HL-60 (cell line): ENCODE results near the gene GUCD1.

Experiments used
- GABPA ChIP-seq: IDR thresholded peaks from 2 replicates; pipeline ENCODE4 v1.6.1; 2012; ENCODE audit warnings: low read depth
- POLR2AphosphoS5 ChIP-seq: IDR thresholded peaks from 2 replicates; pipeline ENCODE4 v1.6.1; 2012; ENCODE audit warnings: low read depth
- SPI1 ChIP-seq: IDR thresholded peaks from 2 replicates; pipeline ENCODE4 v1.6.1; 2012; ENCODE audit warnings: low read depth, mild to moderate bottlenecking, borderline replicate concordance
- TF ChIP-seq, protein P1 (sequence below): IDR thresholded peaks from one replicate; pipeline ENCODE4 v1.5.1; 2011; ENCODE audit warnings: low read length, control low read depth, inconsistent platforms; ENCODE audit not compliant: insufficient read depth
- TF ChIP-seq, protein P2 (sequence below): IDR thresholded peaks from 2 replicates; pipeline ENCODE4 v1.6.1; 2012; ENCODE audit warnings: low read depth; ENCODE audit not compliant: insufficient replicate concordance

DNA sequence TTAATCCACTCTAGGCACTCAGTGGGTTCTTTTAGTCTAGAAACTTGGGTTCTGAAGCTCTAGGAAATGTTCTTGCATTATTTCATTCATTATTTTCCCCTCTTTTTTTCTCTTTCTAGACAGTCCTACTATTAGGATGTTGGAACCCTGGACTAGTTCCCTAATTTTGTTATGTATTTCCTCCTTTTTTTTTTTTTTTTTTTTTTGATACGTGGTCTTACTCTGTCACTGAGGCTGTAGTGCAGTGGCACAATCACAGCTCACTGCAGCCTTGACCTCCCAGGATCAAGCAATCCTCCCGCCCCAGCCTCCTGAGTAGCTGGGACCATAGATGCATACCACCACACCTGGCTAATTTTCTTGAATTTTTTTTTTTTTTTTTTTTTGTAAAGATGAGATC, 50.4 kb downstream of the GUCD1 start:
- TF ChIP-seq, protein P1, sequence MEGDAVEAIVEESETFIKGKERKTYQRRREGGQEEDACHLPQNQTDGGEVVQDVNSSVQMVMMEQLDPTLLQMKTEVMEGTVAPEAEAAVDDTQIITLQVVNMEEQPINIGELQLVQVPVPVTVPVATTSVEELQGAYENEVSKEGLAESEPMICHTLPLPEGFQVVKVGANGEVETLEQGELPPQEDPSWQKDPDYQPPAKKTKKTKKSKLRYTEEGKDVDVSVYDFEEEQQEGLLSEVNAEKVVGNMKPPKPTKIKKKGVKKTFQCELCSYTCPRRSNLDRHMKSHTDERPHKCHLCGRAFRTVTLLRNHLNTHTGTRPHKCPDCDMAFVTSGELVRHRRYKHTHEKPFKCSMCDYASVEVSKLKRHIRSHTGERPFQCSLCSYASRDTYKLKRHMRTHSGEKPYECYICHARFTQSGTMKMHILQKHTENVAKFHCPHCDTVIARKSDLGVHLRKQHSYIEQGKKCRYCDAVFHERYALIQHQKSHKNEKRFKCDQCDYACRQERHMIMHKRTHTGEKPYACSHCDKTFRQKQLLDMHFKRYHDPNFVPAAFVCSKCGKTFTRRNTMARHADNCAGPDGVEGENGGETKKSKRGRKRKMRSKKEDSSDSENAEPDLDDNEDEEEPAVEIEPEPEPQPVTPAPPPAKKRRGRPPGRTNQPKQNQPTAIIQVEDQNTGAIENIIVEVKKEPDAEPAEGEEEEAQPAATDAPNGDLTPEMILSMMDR = no peak
- TF ChIP-seq POLR2AphosphoS5 (no peak), SPI1 (no peak), GABPA (no peak)
- TF ChIP-seq, protein P2, sequence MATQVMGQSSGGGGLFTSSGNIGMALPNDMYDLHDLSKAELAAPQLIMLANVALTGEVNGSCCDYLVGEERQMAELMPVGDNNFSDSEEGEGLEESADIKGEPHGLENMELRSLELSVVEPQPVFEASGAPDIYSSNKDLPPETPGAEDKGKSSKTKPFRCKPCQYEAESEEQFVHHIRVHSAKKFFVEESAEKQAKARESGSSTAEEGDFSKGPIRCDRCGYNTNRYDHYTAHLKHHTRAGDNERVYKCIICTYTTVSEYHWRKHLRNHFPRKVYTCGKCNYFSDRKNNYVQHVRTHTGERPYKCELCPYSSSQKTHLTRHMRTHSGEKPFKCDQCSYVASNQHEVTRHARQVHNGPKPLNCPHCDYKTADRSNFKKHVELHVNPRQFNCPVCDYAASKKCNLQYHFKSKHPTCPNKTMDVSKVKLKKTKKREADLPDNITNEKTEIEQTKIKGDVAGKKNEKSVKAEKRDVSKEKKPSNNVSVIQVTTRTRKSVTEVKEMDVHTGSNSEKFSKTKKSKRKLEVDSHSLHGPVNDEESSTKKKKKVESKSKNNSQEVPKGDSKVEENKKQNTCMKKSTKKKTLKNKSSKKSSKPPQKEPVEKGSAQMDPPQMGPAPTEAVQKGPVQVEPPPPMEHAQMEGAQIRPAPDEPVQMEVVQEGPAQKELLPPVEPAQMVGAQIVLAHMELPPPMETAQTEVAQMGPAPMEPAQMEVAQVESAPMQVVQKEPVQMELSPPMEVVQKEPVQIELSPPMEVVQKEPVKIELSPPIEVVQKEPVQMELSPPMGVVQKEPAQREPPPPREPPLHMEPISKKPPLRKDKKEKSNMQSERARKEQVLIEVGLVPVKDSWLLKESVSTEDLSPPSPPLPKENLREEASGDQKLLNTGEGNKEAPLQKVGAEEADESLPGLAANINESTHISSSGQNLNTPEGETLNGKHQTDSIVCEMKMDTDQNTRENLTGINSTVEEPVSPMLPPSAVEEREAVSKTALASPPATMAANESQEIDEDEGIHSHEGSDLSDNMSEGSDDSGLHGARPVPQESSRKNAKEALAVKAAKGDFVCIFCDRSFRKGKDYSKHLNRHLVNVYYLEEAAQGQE = no peak
